HEK293T (cell line): ENCODE results near the gene CASP2.

ENCODE experiments used
- FOXM1 ChIP-seq: fragments of 450-650 bp; IDR thresholded peaks from 2 replicates; pipeline ENCODE4 v1.6.1; 2017; ENCODE audit warnings: mild to moderate bottlenecking, borderline replicate concordance
- NFRKB ChIP-seq: fragments of 450-650 bp; IDR thresholded peaks from 2 replicates; pipeline ENCODE4 v1.6.1; 2016; ENCODE audit warnings: mild to moderate bottlenecking, moderate library complexity
- SP1 ChIP-seq: fragments of 450-650 bp; IDR thresholded peaks from 2 replicates; pipeline ENCODE4 v1.6.1; 2017

DNA sequence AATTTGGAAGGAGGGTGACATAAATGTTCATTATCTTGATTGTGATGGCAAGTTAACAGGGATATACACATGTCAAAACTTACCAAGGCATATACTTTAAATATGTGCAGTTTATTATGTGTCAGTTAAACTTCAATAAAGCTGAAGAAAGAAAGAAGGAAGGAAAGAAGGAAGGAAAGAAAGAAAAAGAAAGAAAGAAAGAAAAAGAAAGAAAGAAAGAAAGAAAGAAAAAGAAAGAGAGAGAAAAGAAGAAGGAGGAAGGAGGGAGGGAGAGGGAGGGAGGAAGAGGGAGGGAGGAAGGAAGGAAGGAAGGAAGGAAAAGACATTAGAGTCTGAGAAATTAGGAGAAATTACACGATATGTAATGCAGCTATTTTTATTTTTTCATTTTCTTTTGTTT is 40.8 kb upstream of the CASP2 start:
- TF ChIP-seq NFRKB (no peak), SP1 (no peak), FOXM1 (no peak)
